Stimulated activated CD8-positive, alpha-beta memory T cell treated with anti-CD3 and anti-CD28 coated beads, Interleukin-7, amount 100 ng/mL, for 48 hours (primary cell): ENCODE data around the gene TSPO.

Experiments
- DNase-seq, 2 donors: peaks; one replicate each; pipeline ENCODE4 v3.0.0-alpha.2; 2020; ENCODE audit warnings: low read depth in 1 of 2; ENCODE audit errors: extremely low read depth in 1 of 2

TSPO gene

GRCh38 chr22:43157874-43158546, 6.7 kb downstream of the TSPO start:
- no peak for DNase-seq

- DNase-seq: no peak
Measured at GRCh38 chr22:43158778-43159483, 7.6 kb downstream of the TSPO start.

- no peak for DNase-seq
Measured at GRCh38 chr22:43159484-43160178, 8.3 kb downstream of the TSPO start.

GRCh38 chr22:43160497-43161126, 9.3 kb downstream of the TSPO start:
- DNase-seq: no peak

GRCh38 chr22:43162412-43163150, 11.2 kb downstream of the TSPO start:
- DNase-seq: no peak

GRCh38 chr22:43163241-43163795, 12.0 kb downstream of the TSPO start:
- no peak for DNase-seq

GRCh38 chr22:43164636-43165035, 13.3 kb downstream of the TSPO start:
- DNase-seq: no peak

- no peak for DNase-seq
Measured at GRCh38 chr22:43166132-43166930, 15.0 kb downstream of the TSPO start.

- no peak for DNase-seq
Measured at GRCh38 chr22:43167001-43167589, 15.7 kb downstream of the TSPO start.

GRCh38 chr22:43168471-43169309, 17.3 kb downstream of the TSPO start:
- no peak for DNase-seq

GRCh38 chr22:43169310-43170130, 18.2 kb downstream of the TSPO start:
- no peak for DNase-seq

- DNase-seq: no peak
Measured at GRCh38 chr22:43170131-43170480, 18.7 kb downstream of the TSPO start.

GRCh38 chr22:43171019-43171491, 19.7 kb downstream of the TSPO start:
- DNase-seq: no peak

- DNase-seq: no peak
Measured at GRCh38 chr22:43171607-43172006, 20.2 kb downstream of the TSPO start.

GRCh38 chr22:43172191-43172590, 20.8 kb downstream of the TSPO start:
- no peak for DNase-seq

- no peak for DNase-seq
Measured at GRCh38 chr22:43173566-43173965, 22.2 kb downstream of the TSPO start.

GRCh38 chr22:43173976-43174720, 22.8 kb downstream of the TSPO start:
- no peak for DNase-seq
